NB4 (cell line): ENCODE results near the gene POLR2E.

Source experiments
- DNase-seq: peaks from one replicate; pipeline ENCODE4 v3.0.0; 2010; ENCODE audit warnings: low read depth
- H3K4me3 ChIP-seq: one replicate; pipeline ENCODE4 v1.5.1; 2011; ENCODE audit warnings: mild to moderate bottlenecking, low read depth, low read length, moderate library complexity
- CTCF ChIP-seq: IDR thresholded peaks from one replicate; pipeline ENCODE4 v1.5.1; 2012; ENCODE audit warnings: low read depth, low read length
- MAX ChIP-seq: IDR thresholded peaks from 2 replicates; pipeline ENCODE4 v1.6.1; 2011; ENCODE audit warnings: low read depth, low read length
- MYC ChIP-seq: IDR thresholded peaks from 2 replicates; pipeline ENCODE4 v1.6.1; 2011; ENCODE audit warnings: low read depth, low read length
- POLR2A ChIP-seq: IDR thresholded peaks from 2 replicates; pipeline ENCODE4 v1.6.1; 2011; ENCODE audit warnings: mild to moderate bottlenecking; ENCODE audit not compliant: insufficient read length; ENCODE audit errors: extremely low read depth

The POLR2E gene

GRCh38 chr19:1055028-1055425 is 40.1 kb downstream of the POLR2E start:
- no peak for DNase-seq
- no peak overlapping the region for H3K4me3 ChIP-seq
- TF ChIP-seq POLR2A (no peak), CTCF (no peak), MYC (no peak), MAX (no peak)

- DNase-seq, result no peak
- H3K4me3 ChIP-seq, result no peak overlapping the region
- TF ChIP-seq MYC, result no peak
- TF ChIP-seq POLR2A, result no peak
Observed at GRCh38 chr19:1054102-1055027, 40.8 kb downstream of the POLR2E start.

GRCh38 chr19:1053176-1054101 is 41.7 kb downstream of the POLR2E start:
- no peak for DNase-seq
- TF ChIP-seq POLR2A (no peak), CTCF (no peak), MAX (no peak), MYC (no peak)
- H3K4me3 ChIP-seq, result no peak overlapping the region

GRCh38 chr19:1052349-1052975 is 42.7 kb downstream of the POLR2E start:
- DNase-seq, result no peak
- H3K4me3 ChIP-seq, result no peak overlapping the region
- TF ChIP-seq POLR2A (no peak), CTCF (no peak), MYC (no peak), MAX (no peak)

GRCh38 chr19:1051791-1052190 is 43.4 kb downstream of the POLR2E start:
- H3K4me3 ChIP-seq, result no peak overlapping the region
- TF ChIP-seq CTCF, result no peak

More at GRCh38 chr19:1051791-1052190, 43.4 kb downstream of the POLR2E start:
- no peak for DNase-seq
